Smooth muscle cell (in vitro differentiated cells): ENCODE data around the gene DEAF1. TPM values are rescaled to one million over a fixed set of nuclear protein-coding genes. Genes with fewer than 3 reads are reported as not detected.

Experiments
- DNase-seq: peaks from one replicate; lab custom pipeline; 2025; ENCODE audit not compliant: unreplicated experiment; lab: John Stamatoyannopoulos, UW
- H2AFZ ChIP-seq: fragments of 200-600 bp; sonication (generic); 2 replicates; pipeline ENCODE4 v1.6.0; 2016; ENCODE audit warnings: antibody characterized with exemption, low read depth, mild to moderate bottlenecking
- H3F3A ChIP-seq: fragments of 200-600 bp; sonication (generic); 2 replicates; pipeline ENCODE4 v1.6.0; 2017; ENCODE audit warnings: antibody characterized with exemption, low read depth
- H3K27ac ChIP-seq: fragments of 200-600 bp; sonication (generic); 2 replicates; pipeline ENCODE4 v1.5.1; 2016; ENCODE audit warnings: low read depth, mild to moderate bottlenecking
- H3K27me3 ChIP-seq: fragments of 200-600 bp; sonication (generic); 2 replicates; pipeline ENCODE4 v1.6.1; 2016; ENCODE audit warnings: low read depth, mild to moderate bottlenecking
- H3K36me3 ChIP-seq: fragments of 200-600 bp; sonication (generic); 2 replicates; pipeline ENCODE4 v1.5.1; 2016; ENCODE audit warnings: low read depth
- H3K4me1 ChIP-seq: fragments of 200-600 bp; sonication (generic); 2 replicates; pipeline ENCODE4 v1.5.1; 2016; ENCODE audit warnings: low read depth
- H3K4me2 ChIP-seq: fragments of 200-600 bp; sonication (generic); 2 replicates; pipeline ENCODE4 v1.6.0; 2016; ENCODE audit warnings: mild to moderate bottlenecking
- H3K4me3 ChIP-seq: fragments of 200-600 bp; sonication (generic); 2 replicates; pipeline ENCODE4 v1.5.1; 2016; ENCODE audit warnings: mild to moderate bottlenecking
- H3K79me2 ChIP-seq: fragments of 200-600 bp; sonication (generic); 2 replicates; pipeline ENCODE4 v1.6.0; 2016; ENCODE audit warnings: low read depth, mild to moderate bottlenecking
- H3K9ac ChIP-seq: fragments of 200-600 bp; sonication (generic); 2 replicates; pipeline ENCODE4 v1.6.0; 2016; ENCODE audit warnings: low read depth
- H3K9me3 ChIP-seq: fragments of 200-600 bp; sonication (generic); replicated peaks from 2 replicates; pipeline ENCODE4 v1.5.1; 2016; ENCODE audit warnings: low read depth
- H4K20me1 ChIP-seq: fragments of 200-600 bp; sonication (generic); 2 replicates; pipeline ENCODE4 v1.6.0; 2016; ENCODE audit warnings: low read depth
- WGBS: methylation state at CpG from one replicate; pipeline ENCODE4 v1.1.7; 2016; ENCODE audit warnings: low lambda C conversion rate; 5-methylcytosine and 5-hydroxymethylcytosine counted together
- polyA plus RNA-seq: library from polyadenylated mRNA; unstranded; fragments of >200 nt; fragmentation: Nextera tagmentation; extraction: Ambion mirVana; gene quantifications from 2 replicates; pipeline ENCODE4 v1.2.1, GENCODE V29; 2016
- total RNA-seq: library from RNA; depleted of rRNA; stranded (reverse); fragments of >200 nt; gene quantifications from 2 replicates; pipeline ENCODE4 v1.2.3, GENCODE V29; 2014
- TF ChIP-seq, protein P1 (sequence below): fragments of 200-600 bp; sonication (generic); IDR thresholded peaks from 2 replicates; pipeline ENCODE4 v1.5.1; 2017; ENCODE audit warnings: borderline replicate concordance, mild to moderate bottlenecking, antibody characterized with exemption; ENCODE audit not compliant: insufficient read depth, poor library complexity, severe bottlenecking

DEAF1 gene
- total and polyA plus RNA-seq, 2 experiments from 2014 or later = 18.7 to 39.2 TPM

- Histone ChIP-seq H3K4me1 (peaks cover 10% of the 10 kb centered on the region), H3K9ac (no peak overlapping the region), H3K36me3 (no peaks in the 10 kb centered on the region), H3F3A (no peaks in the 10 kb centered on the region), H3K27ac (no peak overlapping the region), H3K27me3 (peaks cover 21% of the 10 kb centered on the region), H3K79me2 (no peaks in the 10 kb centered on the region), H3K4me3 (no peak overlapping the region), H2AFZ (no peak overlapping the region), H4K20me1 (no peaks in the 10 kb centered on the region), H3K9me3 (no peaks in the 10 kb centered on the region), H3K4me2 (no peak overlapping the region)
- TF ChIP-seq, protein P1, sequence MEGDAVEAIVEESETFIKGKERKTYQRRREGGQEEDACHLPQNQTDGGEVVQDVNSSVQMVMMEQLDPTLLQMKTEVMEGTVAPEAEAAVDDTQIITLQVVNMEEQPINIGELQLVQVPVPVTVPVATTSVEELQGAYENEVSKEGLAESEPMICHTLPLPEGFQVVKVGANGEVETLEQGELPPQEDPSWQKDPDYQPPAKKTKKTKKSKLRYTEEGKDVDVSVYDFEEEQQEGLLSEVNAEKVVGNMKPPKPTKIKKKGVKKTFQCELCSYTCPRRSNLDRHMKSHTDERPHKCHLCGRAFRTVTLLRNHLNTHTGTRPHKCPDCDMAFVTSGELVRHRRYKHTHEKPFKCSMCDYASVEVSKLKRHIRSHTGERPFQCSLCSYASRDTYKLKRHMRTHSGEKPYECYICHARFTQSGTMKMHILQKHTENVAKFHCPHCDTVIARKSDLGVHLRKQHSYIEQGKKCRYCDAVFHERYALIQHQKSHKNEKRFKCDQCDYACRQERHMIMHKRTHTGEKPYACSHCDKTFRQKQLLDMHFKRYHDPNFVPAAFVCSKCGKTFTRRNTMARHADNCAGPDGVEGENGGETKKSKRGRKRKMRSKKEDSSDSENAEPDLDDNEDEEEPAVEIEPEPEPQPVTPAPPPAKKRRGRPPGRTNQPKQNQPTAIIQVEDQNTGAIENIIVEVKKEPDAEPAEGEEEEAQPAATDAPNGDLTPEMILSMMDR = no peak
- no peak for DNase-seq
- 93% methylated on average over 15 of the region's 15 CpGs for WGBS
These were observed 34.0 kb upstream of the DEAF1 start for GRCh38 chr11:728901-729491.

DNA sequence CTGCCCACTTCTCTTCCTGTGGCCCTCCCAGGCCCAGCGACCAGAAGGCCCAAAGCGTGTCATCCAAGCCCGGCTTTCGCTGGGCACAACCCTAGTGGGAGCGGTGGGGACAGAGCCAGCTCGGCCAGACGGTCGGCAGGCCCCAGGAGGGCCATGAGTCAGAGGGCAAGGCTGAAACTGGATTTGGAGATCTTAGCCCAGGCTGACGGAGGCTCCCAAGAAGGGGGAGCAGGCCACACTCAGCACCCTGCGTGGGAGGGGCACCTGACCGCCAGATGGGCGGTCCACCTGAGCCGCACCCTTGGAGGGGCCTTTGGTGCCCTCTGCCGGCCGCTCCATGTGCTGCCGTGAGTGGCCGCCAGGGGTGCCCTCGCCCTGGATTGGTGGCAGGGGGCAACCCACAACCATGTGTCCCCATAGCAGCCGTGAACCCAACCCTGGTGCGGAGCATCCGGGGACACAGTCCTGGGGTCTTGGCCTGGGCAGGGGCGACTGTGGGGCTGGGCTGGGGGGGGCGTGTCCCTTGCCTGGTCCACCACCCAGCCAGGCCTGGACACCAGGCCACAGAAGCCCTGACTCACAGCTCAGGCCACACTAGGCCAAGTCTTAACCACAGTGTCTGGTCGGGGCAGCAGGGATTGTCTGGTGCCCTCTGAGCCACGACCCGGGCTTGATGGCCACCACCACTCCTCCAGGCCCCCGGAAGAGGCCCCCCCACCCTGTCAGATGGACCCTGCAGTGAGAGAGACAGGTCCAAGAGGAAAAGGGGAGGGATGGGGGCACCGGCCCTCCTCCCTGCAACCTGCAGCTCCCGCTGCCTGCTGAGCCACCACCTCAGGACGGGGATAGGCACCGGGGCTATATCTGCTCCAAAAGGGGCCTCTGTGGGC is 33.1 kb upstream of the DEAF1 start:
- H3F3A ChIP-seq = no peaks in the 10 kb centered on the region
- no peak overlapping the region for H3K4me3 ChIP-seq
- H3K27me3 ChIP-seq = peaks cover 21% of the 10 kb centered on the region
- peak; percentile 60 for DNase-seq
- no peaks in the 10 kb centered on the region for H3K9me3 ChIP-seq
- no peak overlapping the region for H2AFZ ChIP-seq
- peaks cover 10% of the 10 kb centered on the region for H3K4me1 ChIP-seq
- peak overlapping the region; percentile 55 for H3K9ac ChIP-seq
- 33% methylated on average over 28 of the region's 31 CpGs for WGBS
- no peaks in the 10 kb centered on the region for H3K36me3 ChIP-seq
- peak overlapping the region; percentile 27 for H3K4me2 ChIP-seq
- H3K27ac ChIP-seq = peak overlapping the region; percentile 78
- TF ChIP-seq, protein P1 = peak; percentile 99
- H4K20me1 ChIP-seq = peaks cover 4% of the 10 kb centered on the region
- no peaks in the 10 kb centered on the region for H3K79me2 ChIP-seq

- Histone ChIP-seq H3F3A (no peaks in the 10 kb centered on the region), H3K79me2 (no peaks in the 10 kb centered on the region), H3K4me1 (peaks cover 10% of the 10 kb centered on the region), H3K9me3 (no peaks in the 10 kb centered on the region), H2AFZ (no peak overlapping the region), H3K27me3 (peaks cover 21% of the 10 kb centered on the region), H3K27ac (peak overlapping the region; percentile 78), H4K20me1 (peaks cover 6% of the 10 kb centered on the region), H3K9ac (peak overlapping the region; percentile 55), H3K4me2 (peak overlapping the region; percentile 27), H3K4me3 (no peak overlapping the region), H3K36me3 (no peaks in the 10 kb centered on the region)
- no peak for DNase-seq
- WGBS = 96% methylated on average over 12 of the region's 12 CpGs
- TF ChIP-seq, protein P1 = no peak
These were observed 32.3 kb upstream of the DEAF1 start for GRCh38 chr11:727281-727701.
